Ectodermal cell (in vitro differentiated cells): Measurements from ENCODE around the gene NMRAL1.

Experiments used
- H3K27ac ChIP-seq: 2 replicates; pipeline ENCODE4 v1.7.0; 2013; ENCODE audit warnings: mild to moderate bottlenecking, low read depth, low read length; ENCODE audit not compliant: insufficient read depth, poor library complexity, severe bottlenecking
- H3K27me3 ChIP-seq: 2 replicates; pipeline ENCODE4 v1.7.0; 2013; ENCODE audit warnings: mild to moderate bottlenecking, low read length; ENCODE audit not compliant: insufficient read depth, control insufficient read depth, poor library complexity, severe bottlenecking
- H3K36me3 ChIP-seq: one replicate; pipeline ENCODE4 v1.7.0; 2013; ENCODE audit warnings: low read length; ENCODE audit not compliant: control insufficient read depth, insufficient read depth
- H3K4me1 ChIP-seq: one replicate; pipeline ENCODE4 v1.7.0; 2013; ENCODE audit warnings: low read length; ENCODE audit not compliant: control insufficient read depth, insufficient read depth
- H3K4me3 ChIP-seq: 2 replicates; pipeline ENCODE4 v1.7.0; 2013; ENCODE audit warnings: low read depth, low read length, control low read depth; ENCODE audit not compliant: insufficient read depth
- H3K9me3 ChIP-seq: 2 replicates; pipeline ENCODE4 v1.7.0; 2013; ENCODE audit warnings: mild to moderate bottlenecking, low read length, moderate library complexity; ENCODE audit not compliant: control insufficient read depth
- WGBS, 2 experiments: methylation state at CpG; one replicate each; pipeline ENCODE4 v1.1.7; 2013; ENCODE audit warnings: missing lambda C conversion rate in 2 of 2; 5-methylcytosine and 5-hydroxymethylcytosine counted together

Gene NMRAL1

DNA sequence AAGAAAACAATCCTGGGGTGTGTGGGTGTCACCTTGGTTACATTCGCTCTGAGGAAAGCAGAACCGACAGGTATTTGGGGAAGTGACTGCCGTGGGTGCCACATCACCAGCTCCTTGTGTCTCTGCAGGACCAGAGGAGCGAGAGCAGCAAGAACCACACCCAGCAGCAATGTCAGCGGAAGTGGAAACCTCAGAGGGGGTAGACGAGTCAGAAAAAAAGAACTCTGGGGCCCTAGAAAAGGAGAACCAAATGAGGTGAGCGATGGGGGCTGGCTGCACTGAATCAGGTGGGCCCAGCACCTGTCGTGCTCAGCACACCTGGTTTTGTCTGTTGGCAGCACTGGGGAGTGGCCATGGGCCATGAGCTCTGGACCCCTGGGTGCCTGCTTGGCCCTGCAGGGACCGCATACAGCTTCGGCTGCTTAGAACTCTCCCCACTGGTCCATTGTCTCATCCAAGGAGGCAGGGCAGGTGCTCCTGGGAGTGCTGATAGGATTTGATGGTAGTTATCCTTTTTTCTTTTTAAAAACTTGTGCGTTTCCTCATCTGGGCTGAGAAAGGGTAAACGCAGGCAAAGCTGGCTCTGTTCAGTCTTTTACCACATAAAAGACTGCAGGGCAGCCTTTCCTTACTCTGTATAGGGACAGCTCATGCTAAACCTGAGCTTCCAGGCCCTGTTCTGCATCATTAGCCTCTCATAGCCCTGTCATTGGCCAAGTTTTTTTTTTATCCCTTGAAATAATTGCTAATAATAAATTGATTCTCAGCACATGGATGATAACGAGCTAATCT is 31.1 kb upstream of the NMRAL1 start:
- H3K36me3 ChIP-seq = peaks cover 4% of the 10 kb centered on the region
- no peaks in the 10 kb centered on the region for H3K27me3 ChIP-seq
- no peak overlapping the region for H3K27ac ChIP-seq
- WGBS, 2 experiments = 91 to 93% methylated on average over 13 of the region's 13 CpGs
- H3K4me1 ChIP-seq = peaks cover 4% of the 10 kb centered on the region
- H3K9me3 ChIP-seq = no peaks in the 10 kb centered on the region
- H3K4me3 ChIP-seq = no peak overlapping the region

DNA sequence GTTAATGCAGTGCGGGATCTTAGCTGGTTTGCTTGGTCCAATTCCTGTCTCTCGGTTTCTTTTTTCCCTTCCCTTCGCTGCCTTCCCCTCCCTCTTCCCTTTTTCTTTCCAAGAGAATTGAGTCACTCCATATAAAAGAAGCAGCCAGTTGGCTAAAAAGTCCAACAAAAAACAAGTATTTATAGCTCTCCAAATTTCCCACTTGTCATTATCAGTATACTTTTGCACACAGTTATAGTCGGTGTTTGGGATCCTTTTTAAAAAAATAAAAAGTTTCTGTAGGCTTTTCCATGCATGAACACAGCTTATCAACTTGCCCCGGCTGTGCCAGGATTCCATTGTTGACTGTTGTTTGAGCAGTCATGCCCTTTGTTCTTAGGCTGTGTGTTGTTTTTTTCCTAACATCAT is 26.6 kb upstream of the NMRAL1 start:
- peaks cover 5% of the 10 kb centered on the region for H3K4me1 ChIP-seq
- no peaks in the 10 kb centered on the region for H3K9me3 ChIP-seq
- H3K36me3 ChIP-seq = no peaks in the 10 kb centered on the region
- H3K27me3 ChIP-seq = no peaks in the 10 kb centered on the region
- no peak overlapping the region for H3K27ac ChIP-seq
- H3K4me3 ChIP-seq = no peak overlapping the region
- 74 to 81% methylated on average over 5 of the region's 5 CpGs for WGBS, 2 experiments

DNA sequence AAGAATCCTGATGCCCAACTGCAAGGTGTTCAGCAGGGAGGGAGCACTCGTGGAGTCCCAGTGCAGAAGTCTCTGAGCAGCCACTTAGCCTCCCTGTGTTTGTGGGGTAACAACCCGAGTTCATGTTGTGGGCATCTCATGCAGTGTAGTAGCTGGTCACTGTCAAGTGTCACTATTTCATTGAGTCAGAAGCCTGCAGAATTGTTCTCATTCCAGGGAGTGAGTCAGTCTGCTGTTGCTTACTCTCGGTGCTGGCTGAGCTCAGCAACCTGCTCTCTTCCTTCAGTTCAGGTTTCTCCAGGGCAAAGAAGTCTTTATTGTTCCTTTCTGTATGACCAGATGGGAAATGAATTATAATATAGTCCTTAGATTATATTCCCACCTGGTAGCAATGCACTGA is 25.8 kb upstream of the NMRAL1 start:
- peaks cover 5% of the 10 kb centered on the region for H3K4me1 ChIP-seq
- no peaks in the 10 kb centered on the region for H3K36me3 ChIP-seq
- no peaks in the 10 kb centered on the region for H3K27me3 ChIP-seq
- H3K4me3 ChIP-seq = no peak overlapping the region
- WGBS, 2 experiments = 71 to 83% methylated on average over 3 of the region's 3 CpGs
- no peak overlapping the region for H3K27ac ChIP-seq
- no peaks in the 10 kb centered on the region for H3K9me3 ChIP-seq

DNA sequence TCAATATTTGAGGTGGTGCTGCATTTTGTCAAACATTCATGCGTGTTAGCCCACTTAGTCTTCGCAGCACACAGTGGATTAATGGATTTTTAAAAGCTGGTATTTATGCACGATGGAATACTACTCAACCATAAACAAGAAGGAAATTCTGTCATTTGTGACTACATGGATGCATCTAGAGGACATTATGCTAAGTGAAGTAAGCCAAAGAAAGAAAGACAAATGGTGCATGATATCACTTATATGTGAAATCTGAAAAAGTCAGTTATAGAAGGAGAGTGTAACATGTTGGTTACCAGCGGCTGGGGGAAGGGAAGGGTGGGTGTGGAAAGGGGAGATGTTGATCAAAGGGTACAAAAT is 24.8 kb upstream of the NMRAL1 start:
- 87 to 94% methylated on average over 4 of the region's 4 CpGs for WGBS, 2 experiments
- H3K27me3 ChIP-seq = no peaks in the 10 kb centered on the region
- H3K27ac ChIP-seq = no peak overlapping the region
- no peaks in the 10 kb centered on the region for H3K9me3 ChIP-seq
- H3K4me1 ChIP-seq = peaks cover 5% of the 10 kb centered on the region
- no peak overlapping the region for H3K4me3 ChIP-seq
- no peaks in the 10 kb centered on the region for H3K36me3 ChIP-seq

DNA sequence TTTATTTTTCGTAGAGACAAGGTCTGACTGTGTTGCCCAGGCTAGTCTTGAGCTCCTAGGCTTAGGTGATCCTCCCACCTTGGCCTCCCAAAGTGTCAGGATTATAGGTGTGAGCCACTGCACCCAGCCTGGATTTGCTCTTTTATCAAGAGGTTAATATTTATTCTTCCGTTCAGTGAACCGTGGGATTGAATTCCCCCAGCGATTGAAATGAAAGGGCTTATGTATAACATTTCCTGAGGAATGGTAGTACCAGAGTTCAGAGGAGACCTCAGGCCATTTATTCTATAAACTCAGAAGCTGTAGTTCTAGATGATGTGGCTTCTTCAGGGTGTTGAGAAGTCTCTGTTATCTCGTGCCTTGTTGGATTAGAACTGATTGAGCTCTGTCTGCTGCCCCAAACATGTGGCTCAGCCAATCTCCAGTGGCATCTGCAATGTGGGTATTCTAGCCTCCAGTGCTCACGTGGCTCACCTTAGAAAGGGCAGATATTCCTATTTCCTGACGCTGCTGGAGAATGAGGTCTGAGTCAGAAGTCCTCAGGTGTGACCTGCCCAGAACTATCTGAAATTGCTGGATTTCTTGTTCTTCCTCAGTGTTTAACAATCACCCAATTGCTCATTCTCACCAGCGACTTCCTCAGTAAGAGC is 24.2 kb upstream of the NMRAL1 start:
- Histone ChIP-seq H3K27me3 (no peaks in the 10 kb centered on the region), H3K36me3 (no peaks in the 10 kb centered on the region), H3K4me3 (no peak overlapping the region), H3K27ac (no peak overlapping the region), H3K9me3 (no peaks in the 10 kb centered on the region), H3K4me1 (peaks cover 5% of the 10 kb centered on the region)
- 91 to 93% methylated on average over 8 of the region's 8 CpGs for WGBS, 2 experiments

DNA sequence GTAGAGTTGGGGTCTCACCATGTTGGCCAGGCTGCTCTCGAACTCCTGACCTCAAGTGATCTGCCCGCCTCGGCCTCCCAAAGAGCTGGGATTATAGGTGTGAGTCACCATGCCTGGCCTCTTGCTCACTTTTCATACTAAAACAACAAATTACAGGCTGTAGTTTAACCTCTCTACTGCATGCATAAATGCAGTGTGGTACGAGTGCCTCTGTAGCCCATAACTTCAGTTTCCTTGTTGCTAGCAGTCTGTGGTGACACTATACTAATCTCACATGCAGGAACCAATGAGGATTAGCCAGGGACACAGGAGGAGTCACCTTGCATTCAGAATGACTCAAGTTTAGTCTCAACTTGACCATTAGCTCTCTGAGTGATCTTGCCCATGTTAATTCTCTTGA is 21.9 kb upstream of the NMRAL1 start:
- Histone ChIP-seq H3K4me1 (peaks cover 5% of the 10 kb centered on the region), H3K9me3 (no peaks in the 10 kb centered on the region), H3K27me3 (no peaks in the 10 kb centered on the region), H3K36me3 (no peaks in the 10 kb centered on the region), H3K27ac (no peak overlapping the region), H3K4me3 (no peak overlapping the region)
- WGBS, 2 experiments = 93 to 95% methylated on average over 4 of the region's 4 CpGs

DNA sequence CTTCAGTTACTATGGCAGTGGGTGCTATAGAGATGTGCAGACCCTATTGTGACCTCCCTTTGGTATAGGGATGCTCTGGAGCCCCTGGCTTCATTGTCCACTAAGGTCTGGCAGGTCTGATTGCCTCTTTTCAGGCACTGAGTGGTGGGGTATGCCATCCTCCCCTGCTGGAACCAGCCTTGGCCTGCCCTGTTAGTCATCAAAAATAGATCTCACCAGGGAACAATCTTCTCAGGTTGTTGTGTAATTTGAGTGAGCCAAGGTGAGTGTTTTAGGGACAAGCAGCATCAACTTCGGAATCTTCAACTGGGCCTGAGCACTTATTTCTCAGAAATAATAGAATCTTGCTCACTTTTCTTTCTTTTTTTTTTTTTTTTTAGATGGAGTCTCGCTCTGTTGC is 21.3 kb upstream of the NMRAL1 start:
- Histone ChIP-seq H3K4me3 (no peak overlapping the region), H3K27ac (no peak overlapping the region), H3K27me3 (no peaks in the 10 kb centered on the region), H3K9me3 (no peaks in the 10 kb centered on the region), H3K36me3 (no peaks in the 10 kb centered on the region), H3K4me1 (peaks cover 3% of the 10 kb centered on the region)
- 93 to 98% methylated on average over 2 of the region's 2 CpGs for WGBS, 2 experiments

DNA sequence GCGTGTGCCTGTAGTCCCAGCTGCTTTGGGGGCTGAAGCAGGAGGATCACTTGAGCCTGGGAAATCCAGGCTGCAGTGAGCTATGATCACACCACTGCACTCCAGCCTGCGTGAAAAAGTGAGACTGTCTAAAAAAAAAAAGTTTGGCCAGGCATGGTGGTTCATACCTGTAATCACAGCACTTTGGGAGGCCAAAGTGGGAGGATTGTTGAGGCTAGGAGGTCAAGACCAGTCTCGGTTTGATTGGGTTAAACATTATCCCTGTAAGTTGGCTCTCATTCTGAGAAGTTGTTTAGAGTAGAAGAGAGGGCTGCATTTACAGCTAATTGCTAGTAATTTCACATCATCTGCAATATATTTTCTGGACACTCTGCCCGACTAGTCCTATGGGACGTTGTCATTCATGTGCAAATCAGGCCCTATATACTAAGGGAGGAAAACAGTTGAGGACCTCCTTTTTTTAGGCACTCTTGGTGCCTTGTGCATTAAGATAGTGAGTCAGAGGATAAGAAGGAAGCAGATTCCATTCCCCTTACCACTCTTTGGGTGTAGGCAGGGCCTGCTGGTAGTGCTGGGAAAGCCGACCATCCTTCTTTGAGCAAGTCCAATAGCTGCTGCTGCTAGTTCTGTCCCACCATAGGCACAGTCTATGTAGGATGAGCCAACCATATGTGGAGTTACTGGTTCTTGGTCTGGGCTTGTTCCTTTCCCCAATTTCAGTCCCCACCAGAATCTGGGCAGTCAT is 20.5 kb upstream of the NMRAL1 start:
- no peaks in the 10 kb centered on the region for H3K4me1 ChIP-seq
- no peaks in the 10 kb centered on the region for H3K27me3 ChIP-seq
- 90 to 92% methylated on average over 6 of the region's 6 CpGs for WGBS, 2 experiments
- no peaks in the 10 kb centered on the region for H3K36me3 ChIP-seq
- no peaks in the 10 kb centered on the region for H3K9me3 ChIP-seq
- H3K4me3 ChIP-seq = no peak overlapping the region
- H3K27ac ChIP-seq = no peak overlapping the region

DNA sequence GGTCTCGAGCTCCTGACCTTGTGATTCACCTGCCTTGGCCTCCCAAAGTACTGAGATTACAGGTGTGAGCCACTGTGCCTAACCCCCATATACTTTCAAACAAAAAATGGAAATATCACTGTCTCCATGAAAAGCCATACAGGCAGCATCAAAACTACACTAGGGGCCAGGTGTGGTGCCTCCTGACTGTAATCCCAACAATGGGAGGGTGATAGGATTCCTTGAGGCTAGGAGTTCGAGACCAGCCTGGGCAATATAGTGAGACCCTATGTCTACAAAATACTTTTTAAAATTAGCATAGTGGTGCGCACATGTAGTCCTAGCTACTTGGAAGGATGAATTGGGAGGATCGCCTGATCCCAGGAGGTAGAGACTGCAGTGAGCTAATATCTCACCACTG is 17.5 kb upstream of the NMRAL1 start:
- Histone ChIP-seq H3K9me3 (no peaks in the 10 kb centered on the region), H3K4me1 (no peaks in the 10 kb centered on the region), H3K27me3 (no peaks in the 10 kb centered on the region), H3K4me3 (no peak overlapping the region), H3K27ac (no peak overlapping the region), H3K36me3 (no peaks in the 10 kb centered on the region)
- whole genome bisulfite sequencing, 2 experiments = 89 to 96% methylated on average over 4 of the region's 4 CpGs

DNA sequence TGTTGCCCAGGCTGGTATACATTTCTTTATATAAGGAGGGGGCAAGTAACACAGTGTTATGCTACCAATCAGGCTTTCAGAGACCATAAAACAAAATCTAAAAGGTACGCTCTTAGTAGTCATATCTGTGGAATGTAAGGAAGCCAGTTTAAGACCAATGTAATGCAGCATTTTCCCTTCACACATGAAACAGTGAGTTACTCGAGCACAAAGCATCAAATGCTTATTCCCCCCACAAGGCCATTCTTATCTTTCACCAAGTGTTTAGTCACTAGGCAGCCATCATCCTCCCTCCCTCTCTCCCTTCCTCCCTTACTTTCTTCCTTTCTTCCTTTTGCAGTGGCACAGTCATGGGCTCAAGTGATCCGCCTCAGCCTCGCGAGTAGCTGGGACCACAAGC is 14.6 kb upstream of the NMRAL1 start:
- Histone ChIP-seq H3K9me3 (no peaks in the 10 kb centered on the region), H3K27ac (no peak overlapping the region), H3K27me3 (no peaks in the 10 kb centered on the region), H3K36me3 (no peaks in the 10 kb centered on the region), H3K4me1 (no peaks in the 10 kb centered on the region), H3K4me3 (no peak overlapping the region)
- WGBS, 2 experiments = 95 to 98% methylated on average over 5 of the region's 5 CpGs
